ENCODE results near the gene HTR7. TPM values are rescaled to one million over a fixed set of nuclear protein-coding genes. Genes with fewer than 3 reads are reported as not detected.

Gene HTR7
- total RNA-seq, 2 donors from 2014 or later = 0.70 to 7.3 TPM

- Mint-ChIP-seq H3K27ac (no peak overlapping the region), H3K27me3 (ENCODE audit: insufficient read depth) (peaks cover 23% of the 10 kb centered on the region), H3K4me1 (no peaks in the 10 kb centered on the region), H3K9me3 (peaks cover 31% of the 10 kb centered on the region), H3K4me3 (no peak overlapping the region), H3K36me3 (ENCODE audit: low read depth) (peaks cover 3% of the 10 kb centered on the region)
- H3K27me3 ChIP-seq (ENCODE audit: control insufficient read depth, insufficient read depth, low read length, poor library complexity, severe bottlenecking) = peaks cover 4% of the 10 kb centered on the region
- no peak for TF ChIP-seq CTCF (conservative IDR thresholded peaks at IDR 0.05)
- peaks cover 35% of the 10 kb centered on the region for H3K9me3 ChIP-seq (ENCODE audit: control insufficient read depth, low read length)
- DNase-seq = no peak
- H3K27ac ChIP-seq (ENCODE audit: low read depth, low read length) = no peak overlapping the region
- H3K36me3 ChIP-seq (ENCODE audit: control insufficient read depth, insufficient read depth, low read length) = no peaks in the 10 kb centered on the region
- H3K9ac ChIP-seq (ENCODE audit: extremely low read depth, low read length, poor library complexity, severe bottlenecking) = no peak overlapping the region
- no CpG with 5 or more reads among the region's 1 CpG for WGBS, 2 experiments (ENCODE audit: insufficient coverage in 1 of 2, insufficient read length in 1 of 2)
- H3K4me3 ChIP-seq (ENCODE audit: low read length) = no peak overlapping the region
- H3K4me1 ChIP-seq (ENCODE audit: control insufficient read depth, insufficient read depth, low read length) = no peaks in the 10 kb centered on the region
Measured at GRCh38 chr10:90849956-90850749, 7.7 kb downstream of the HTR7 start.

GRCh38 chr10:90847436-90847835 is 10.4 kb downstream of the HTR7 start:
- no peak overlapping the region for H3K4me3 Mint-ChIP-seq
- no peak for TF ChIP-seq CTCF (conservative IDR thresholded peaks at IDR 0.05)
- WGBS, 2 experiments (ENCODE audit: insufficient coverage in 1 of 2, insufficient read length in 1 of 2) = 83 to 100% methylated on average over 1 of the region's 1 CpG
- H3K27me3 ChIP-seq (ENCODE audit: control insufficient read depth, insufficient read depth, low read length, poor library complexity, severe bottlenecking) = no peaks in the 10 kb centered on the region
- H3K36me3 Mint-ChIP-seq (ENCODE audit: low read depth) = peaks cover 3% of the 10 kb centered on the region
- peaks cover 6% of the 10 kb centered on the region for H3K27me3 Mint-ChIP-seq (ENCODE audit: insufficient read depth)
- H3K9ac ChIP-seq (ENCODE audit: extremely low read depth, low read length, poor library complexity, severe bottlenecking) = no peak overlapping the region
- H3K36me3 ChIP-seq (ENCODE audit: control insufficient read depth, insufficient read depth, low read length) = no peaks in the 10 kb centered on the region
- H3K9me3 Mint-ChIP-seq = peaks cover 29% of the 10 kb centered on the region
- H3K4me1 ChIP-seq (ENCODE audit: control insufficient read depth, insufficient read depth, low read length) = no peaks in the 10 kb centered on the region
- no peaks in the 10 kb centered on the region for H3K4me1 Mint-ChIP-seq
- no peak overlapping the region for H3K27ac Mint-ChIP-seq
- H3K27ac ChIP-seq (ENCODE audit: low read depth, low read length) = no peak overlapping the region
- peaks cover 30% of the 10 kb centered on the region for H3K9me3 ChIP-seq (ENCODE audit: control insufficient read depth, low read length)
- H3K4me3 ChIP-seq (ENCODE audit: low read length) = no peak overlapping the region
- no peak for DNase-seq

- Mint-ChIP-seq H3K4me1 (no peaks in the 10 kb centered on the region), H3K27me3 (ENCODE audit: insufficient read depth) (peaks cover 6% of the 10 kb centered on the region), H3K4me3 (no peak overlapping the region), H3K36me3 (ENCODE audit: low read depth) (peaks cover 2% of the 10 kb centered on the region), H3K27ac (no peak overlapping the region), H3K9me3 (peaks cover 24% of the 10 kb centered on the region)
- H3K4me3 ChIP-seq (ENCODE audit: low read length) = no peak overlapping the region
- DNase-seq = no peak
- WGBS, 2 experiments (ENCODE audit: insufficient coverage in 1 of 2, insufficient read length in 1 of 2) = 100% methylated on average over 1 of the region's 1 CpG; no CpG with 5 or more reads in 1 of the 2 experiments
- H3K36me3 ChIP-seq (ENCODE audit: control insufficient read depth, insufficient read depth, low read length) = no peaks in the 10 kb centered on the region
- peaks cover 26% of the 10 kb centered on the region for H3K9me3 ChIP-seq (ENCODE audit: control insufficient read depth, low read length)
- H3K4me1 ChIP-seq (ENCODE audit: control insufficient read depth, insufficient read depth, low read length) = no peaks in the 10 kb centered on the region
- H3K27me3 ChIP-seq (ENCODE audit: control insufficient read depth, insufficient read depth, low read length, poor library complexity, severe bottlenecking) = no peaks in the 10 kb centered on the region
- H3K9ac ChIP-seq (ENCODE audit: extremely low read depth, low read length, poor library complexity, severe bottlenecking) = no peak overlapping the region
- TF ChIP-seq CTCF (conservative IDR thresholded peaks at IDR 0.05) = no peak
- no peak overlapping the region for H3K27ac ChIP-seq (ENCODE audit: low read depth, low read length)
Measured at GRCh38 chr10:90846746-90847145, 11.1 kb downstream of the HTR7 start.

Measured in endodermal cell (in vitro differentiated cells).